ENCODE results near the gene SSC4D.
"Not testable (repeated sequence)": the region's sequence is repeated elsewhere in the genome, so short reads cannot be mapped to it uniquely, and the experiment has no call there.

DNA sequence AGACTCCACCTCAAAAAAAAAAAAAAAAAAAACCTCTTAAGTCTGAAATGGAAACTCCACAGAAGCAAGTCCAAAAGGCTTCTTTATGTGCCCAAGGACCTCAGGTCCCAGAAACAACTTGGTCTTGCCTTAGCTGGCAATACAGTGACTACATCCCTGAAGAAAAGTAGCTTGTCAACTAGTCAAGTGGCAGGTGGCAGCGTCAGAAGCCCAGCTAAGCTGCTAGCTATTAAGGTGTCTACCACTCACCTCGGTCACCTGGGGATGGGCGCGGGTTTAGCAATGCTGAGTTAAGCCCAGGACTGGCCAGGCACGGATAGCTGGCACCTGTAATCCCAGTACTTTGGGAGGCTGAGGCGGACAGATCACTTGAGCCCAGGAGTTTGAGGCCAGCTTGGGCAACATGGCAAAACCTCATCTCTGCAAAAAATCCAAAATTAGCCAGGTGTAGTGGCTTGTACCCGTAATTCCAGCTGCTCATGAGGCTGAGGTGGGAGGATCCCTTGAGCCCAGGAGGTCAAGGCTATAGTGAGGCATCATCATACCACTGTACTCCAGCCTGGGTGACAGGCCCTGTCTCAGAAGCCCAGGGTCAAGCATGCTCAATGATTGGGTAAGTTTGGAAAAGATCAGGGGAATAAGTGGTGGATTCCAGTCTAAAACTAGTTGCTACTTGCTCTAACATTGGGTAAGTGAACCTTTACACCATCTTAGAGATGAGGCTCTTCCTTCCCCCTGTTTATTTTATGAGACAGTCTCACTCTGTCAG, 29.8 kb upstream of the SSC4D start:
- TF ChIP-seq, protein P1, sequence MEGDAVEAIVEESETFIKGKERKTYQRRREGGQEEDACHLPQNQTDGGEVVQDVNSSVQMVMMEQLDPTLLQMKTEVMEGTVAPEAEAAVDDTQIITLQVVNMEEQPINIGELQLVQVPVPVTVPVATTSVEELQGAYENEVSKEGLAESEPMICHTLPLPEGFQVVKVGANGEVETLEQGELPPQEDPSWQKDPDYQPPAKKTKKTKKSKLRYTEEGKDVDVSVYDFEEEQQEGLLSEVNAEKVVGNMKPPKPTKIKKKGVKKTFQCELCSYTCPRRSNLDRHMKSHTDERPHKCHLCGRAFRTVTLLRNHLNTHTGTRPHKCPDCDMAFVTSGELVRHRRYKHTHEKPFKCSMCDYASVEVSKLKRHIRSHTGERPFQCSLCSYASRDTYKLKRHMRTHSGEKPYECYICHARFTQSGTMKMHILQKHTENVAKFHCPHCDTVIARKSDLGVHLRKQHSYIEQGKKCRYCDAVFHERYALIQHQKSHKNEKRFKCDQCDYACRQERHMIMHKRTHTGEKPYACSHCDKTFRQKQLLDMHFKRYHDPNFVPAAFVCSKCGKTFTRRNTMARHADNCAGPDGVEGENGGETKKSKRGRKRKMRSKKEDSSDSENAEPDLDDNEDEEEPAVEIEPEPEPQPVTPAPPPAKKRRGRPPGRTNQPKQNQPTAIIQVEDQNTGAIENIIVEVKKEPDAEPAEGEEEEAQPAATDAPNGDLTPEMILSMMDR (conservative IDR thresholded peaks at IDR 0.05), result not testable (repeated sequence)
- TF ChIP-seq ZFX (IDR thresholded peaks at IDR 0.05), result not testable (repeated sequence)
